DOHH2 (cell line): ENCODE results near the gene IKZF3.

Experiments used
- CTCF ChIP-seq: fragments of 200-600 bp; sonication (generic); IDR thresholded peaks from one replicate; pipeline ENCODE4 v1.5.1; 2014; ENCODE audit warnings: antibody characterized with exemption, mild to moderate bottlenecking, low read depth, low read length; ENCODE audit not compliant: poor library complexity, severe bottlenecking
- EZH2phosphoT487 ChIP-seq: fragments of 200-600 bp; sonication (generic); IDR thresholded peaks from 2 replicates; pipeline ENCODE4 v1.6.1; 2017; ENCODE audit warnings: borderline replicate concordance, mild to moderate bottlenecking, antibody characterized with exemption, low read length, moderate library complexity, mixed read lengths

- TF ChIP-seq CTCF = no peak
- no peak for TF ChIP-seq EZH2phosphoT487
Measured at GRCh38 chr17:39894681-39895376, 30.7 kb upstream of the IKZF3 start.
